HG03565 (cell line): ENCODE results near the gene PCCA.
"Not testable (repeated sequence)": the region's sequence is repeated elsewhere in the genome, so short reads cannot be mapped to it uniquely, and the experiment has no call there.

ENCODE experiments used
- ATAC-seq: cut with Tn5 transposase; IDR thresholded peaks from one replicate; pipeline ENCODE4 v1.9.1; 2021; ENCODE audit warnings: mild to moderate bottlenecking, moderate library complexity; ENCODE audit not compliant: unreplicated experiment

PCCA gene

GRCh38 chr13:100349594-100349993 is 260.7 kb downstream of the PCCA start:
- ATAC-seq, result no peak

- ATAC-seq, result no peak
Observed at GRCh38 chr13:100350601-100351000, 261.7 kb downstream of the PCCA start.

- ATAC-seq, result no peak
Observed at GRCh38 chr13:100356426-100356825, 267.5 kb downstream of the PCCA start.

- ATAC-seq, result no peak
Observed at GRCh38 chr13:100356889-100357288, 268.0 kb downstream of the PCCA start.

GRCh38 chr13:100357764-100358163 is 268.9 kb downstream of the PCCA start:
- no peak for ATAC-seq

GRCh38 chr13:100361504-100361903 is 272.6 kb downstream of the PCCA start:
- no peak for ATAC-seq

GRCh38 chr13:100362371-100362770 is 273.5 kb downstream of the PCCA start:
- ATAC-seq, result no peak

- no peak for ATAC-seq
Observed at GRCh38 chr13:100362781-100363180, 273.9 kb downstream of the PCCA start.

- no peak for ATAC-seq
Observed at GRCh38 chr13:100363285-100363711, 274.4 kb downstream of the PCCA start.

GRCh38 chr13:100363874-100364273 is 275.0 kb downstream of the PCCA start:
- ATAC-seq, result no peak

GRCh38 chr13:100364591-100364990 is 275.7 kb downstream of the PCCA start:
- ATAC-seq, result no peak

GRCh38 chr13:100365680-100366079 is 276.8 kb downstream of the PCCA start:
- no peak for ATAC-seq

GRCh38 chr13:100378533-100378932 is 289.6 kb downstream of the PCCA start:
- no peak for ATAC-seq

GRCh38 chr13:100381595-100382224 is 292.8 kb downstream of the PCCA start:
- ATAC-seq, result no peak

- ATAC-seq, result no peak
Observed at GRCh38 chr13:100382785-100383184, 293.9 kb downstream of the PCCA start.

- no peak for ATAC-seq
Observed at GRCh38 chr13:100387416-100387815, 298.5 kb downstream of the PCCA start.

- not testable (repeated sequence) for ATAC-seq
Observed at GRCh38 chr13:100388150-100388549, 299.3 kb downstream of the PCCA start.

GRCh38 chr13:100388923-100389322 is 300.0 kb downstream of the PCCA start:
- no peak for ATAC-seq

GRCh38 chr13:100389617-100390016 is 300.7 kb downstream of the PCCA start:
- no peak for ATAC-seq

GRCh38 chr13:100392709-100393630 is 304.1 kb downstream of the PCCA start:
- ATAC-seq, result no peak

GRCh38 chr13:100394005-100394695 is 305.3 kb downstream of the PCCA start:
- peak; percentile 90 for ATAC-seq
